Raji (cell line): ENCODE data around the gene ABCB11.

ENCODE experiments used
- POLR2A ChIP-seq: IDR thresholded peaks from 2 replicates; pipeline ENCODE4 v1.6.1; 2011; ENCODE audit warnings: low read depth, low read length, control low read depth; ENCODE audit not compliant: insufficient read depth

The ABCB11 gene

DNA sequence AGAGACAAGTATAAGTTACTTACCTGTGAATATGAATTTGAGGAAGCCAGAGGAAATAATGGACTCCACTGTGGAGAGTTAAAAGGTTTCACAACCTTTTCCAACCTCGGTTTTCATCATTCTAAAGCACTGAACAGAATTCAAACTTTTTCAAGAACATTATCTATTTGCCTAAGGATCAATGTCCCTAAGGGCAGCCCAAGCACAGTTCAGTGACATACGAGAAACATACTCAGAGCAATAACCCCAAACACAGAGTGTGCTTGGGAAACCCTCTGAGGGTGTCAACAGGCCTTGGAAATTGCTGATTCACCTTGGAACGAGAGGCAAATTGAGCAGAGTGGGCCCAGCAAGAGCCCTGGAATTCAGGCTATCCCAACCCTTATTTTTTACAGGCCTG is at the start of gene ABCB11:
Gene ABCB11 (minus strand): TSS at position 123 of the 400 bp plus-strand sequence. CDS start 13,199 bp downstream, outside the sequence.
- no peak for TF ChIP-seq POLR2A

DNA sequence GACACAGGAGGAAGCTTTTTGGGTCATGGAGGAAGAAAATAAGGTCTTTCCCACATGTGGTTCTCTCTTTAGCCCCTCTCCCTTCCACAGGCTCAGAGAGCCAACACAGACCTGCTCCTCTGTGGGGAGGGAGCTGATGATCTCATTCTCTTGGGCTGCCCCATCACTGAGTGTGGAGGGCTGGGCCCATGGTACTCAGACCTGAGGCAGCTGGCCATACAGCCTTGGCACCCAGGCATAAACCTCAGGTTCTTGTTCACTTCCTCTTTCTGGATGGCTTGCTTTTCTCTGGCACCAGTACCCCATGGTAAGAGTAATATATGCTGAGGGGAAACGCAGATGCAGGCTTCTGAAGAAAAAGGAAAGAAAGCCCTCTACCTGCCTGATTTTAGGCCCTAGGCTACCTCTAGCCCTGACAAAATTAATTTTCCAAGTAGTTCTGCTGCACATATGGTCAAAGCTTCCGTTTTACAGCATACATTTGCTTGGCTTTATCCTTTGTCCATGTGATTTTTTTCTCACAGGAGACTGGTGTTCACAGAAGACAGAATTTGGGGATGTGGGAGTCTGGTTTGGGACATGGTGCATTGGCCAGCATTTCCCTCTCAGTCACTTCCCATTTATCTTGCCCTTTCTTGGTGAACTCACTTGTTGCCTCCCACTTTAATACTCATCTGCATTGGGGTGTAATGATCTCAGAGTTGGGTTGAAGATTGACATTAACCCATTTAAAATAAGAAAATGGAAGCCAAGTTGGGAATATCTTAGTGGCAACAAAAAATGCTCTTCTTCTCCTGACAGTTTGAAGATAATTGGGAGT is 49.3 kb upstream of the ABCB11 start:
- no peak for TF ChIP-seq POLR2A

DNA sequence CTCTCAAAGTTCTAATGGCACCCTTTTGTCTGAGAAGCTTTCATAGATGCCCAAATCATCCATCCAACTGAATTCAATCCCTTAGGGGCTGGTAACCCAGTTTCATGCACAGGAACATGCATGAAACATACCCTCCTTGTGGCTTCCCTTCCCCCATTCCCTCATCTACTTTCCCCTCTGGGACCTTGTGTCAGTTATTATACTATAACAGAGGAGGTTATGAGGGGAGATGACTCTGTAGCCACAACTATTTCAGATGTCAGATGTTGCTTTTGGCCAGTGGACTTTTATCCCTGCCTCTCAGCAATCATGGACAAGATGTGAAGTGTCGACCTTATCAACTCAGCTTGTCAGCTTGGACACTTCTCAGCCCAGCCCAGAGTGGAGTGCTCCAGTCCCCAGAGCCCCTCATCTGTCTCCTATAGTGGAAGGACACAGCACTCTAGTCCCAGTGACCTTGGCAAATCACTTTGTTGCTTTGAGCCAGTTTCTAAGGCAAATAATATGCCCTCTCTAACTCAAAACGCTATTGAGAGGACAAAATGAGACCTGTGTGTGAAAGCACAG is 46.6 kb upstream of the ABCB11 start:
- TF ChIP-seq POLR2A: no peak

DNA sequence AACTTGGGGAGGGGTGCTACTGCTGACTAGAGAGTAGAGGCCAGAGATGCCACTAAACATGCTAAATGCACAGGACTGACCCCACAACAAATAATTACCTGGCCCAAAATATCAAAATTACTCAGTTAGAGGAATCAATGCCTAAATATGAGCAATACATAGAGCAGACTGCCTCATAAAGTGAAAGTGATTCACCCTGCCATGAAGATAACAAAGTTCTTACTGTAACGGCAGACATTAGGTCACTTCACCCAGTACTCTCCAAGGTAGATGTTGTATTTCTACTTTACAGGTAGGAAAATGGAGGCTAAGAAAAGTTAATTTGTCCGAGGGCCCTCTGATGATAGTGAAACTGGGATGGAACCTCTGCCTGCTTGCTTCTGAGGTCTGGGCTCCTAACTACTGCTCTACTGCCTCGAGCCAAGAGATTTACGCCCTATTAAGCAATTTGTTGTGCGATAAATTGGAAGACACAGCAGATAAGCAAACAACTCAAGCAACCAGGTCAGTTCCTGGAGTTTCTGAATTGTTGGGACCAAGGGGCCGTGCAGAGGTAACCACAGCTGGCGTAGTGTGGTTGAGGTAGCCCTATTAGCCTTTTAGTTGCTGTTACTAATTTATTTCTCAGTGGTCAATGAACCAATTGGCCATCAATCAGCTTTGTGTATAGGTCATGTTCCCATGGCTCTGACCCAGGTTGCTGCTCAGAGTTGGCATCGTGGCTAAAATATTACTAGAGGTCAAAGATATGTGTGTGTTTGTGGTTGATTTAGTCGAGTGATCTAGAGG is 43.0 kb upstream of the ABCB11 start:
- no peak for TF ChIP-seq POLR2A

DNA sequence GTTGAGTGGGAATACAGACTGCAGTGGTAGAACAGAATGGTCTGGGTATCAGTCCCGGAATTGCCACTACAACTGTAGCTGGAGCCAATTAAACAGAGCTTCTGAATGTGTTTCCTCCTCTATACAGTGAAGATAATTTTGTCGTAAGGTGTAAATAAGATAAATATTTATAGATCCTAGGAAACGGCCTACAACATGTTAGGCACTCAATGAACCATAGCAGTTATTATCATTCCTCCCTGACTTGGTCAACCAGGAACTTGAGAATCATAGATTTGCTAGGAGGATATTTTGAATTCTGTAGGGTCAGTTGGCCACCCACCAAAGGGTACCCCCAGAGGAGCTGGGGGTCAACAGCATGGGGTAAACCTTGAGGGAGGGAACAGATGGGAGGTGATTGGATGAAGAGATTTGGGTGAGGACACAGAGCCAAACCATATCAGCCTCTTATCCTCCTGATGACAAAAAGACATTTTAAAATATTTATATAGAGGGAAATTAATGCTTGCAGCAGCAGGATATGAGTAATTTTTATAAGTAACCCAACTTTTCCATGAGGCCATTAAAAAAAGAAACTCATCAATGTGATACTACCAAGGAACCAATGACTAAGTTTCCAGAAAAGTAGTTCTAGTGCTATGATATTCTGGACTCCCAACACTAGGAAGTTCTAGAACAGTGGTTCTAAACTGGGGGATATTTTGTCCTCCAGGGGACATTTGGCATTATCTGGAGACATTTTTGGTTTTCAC is 42.3 kb upstream of the ABCB11 start:
- TF ChIP-seq POLR2A: no peak

DNA sequence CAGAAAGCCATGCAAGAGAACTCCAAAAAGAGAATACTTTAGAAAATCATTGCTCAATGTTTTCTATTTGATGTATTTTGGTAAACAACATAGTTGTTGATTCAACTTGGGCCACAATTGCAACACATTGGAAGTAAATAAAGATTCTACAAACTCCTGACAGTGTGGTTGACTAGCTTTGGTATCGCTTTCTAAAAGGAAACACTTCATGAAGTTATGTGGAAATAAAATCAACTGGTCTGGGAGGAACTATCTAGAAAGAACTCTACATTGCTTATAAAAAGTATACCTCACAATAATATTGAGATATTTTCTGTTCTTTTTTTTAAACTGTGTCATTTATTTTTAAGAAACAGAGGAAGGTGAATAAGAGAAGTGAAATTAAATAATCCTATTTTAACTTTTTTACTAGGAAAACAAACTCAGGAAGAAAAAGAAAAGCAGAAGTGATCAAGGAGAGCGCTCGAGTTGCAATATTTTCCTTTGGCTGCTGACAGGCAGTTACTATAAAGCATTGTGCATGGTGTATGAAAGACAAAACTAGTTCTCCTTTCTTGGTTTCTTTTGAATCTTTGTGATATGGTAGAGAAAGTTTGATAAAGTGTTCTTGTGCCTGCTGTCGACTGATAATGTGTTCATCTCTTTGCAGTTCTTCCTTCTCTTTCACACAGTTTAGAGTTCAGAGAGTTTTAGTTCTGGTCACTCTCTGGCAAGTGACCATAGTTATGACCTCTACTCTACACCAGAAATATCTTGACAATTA is 41.2 kb upstream of the ABCB11 start:
- TF ChIP-seq POLR2A: no peak

DNA sequence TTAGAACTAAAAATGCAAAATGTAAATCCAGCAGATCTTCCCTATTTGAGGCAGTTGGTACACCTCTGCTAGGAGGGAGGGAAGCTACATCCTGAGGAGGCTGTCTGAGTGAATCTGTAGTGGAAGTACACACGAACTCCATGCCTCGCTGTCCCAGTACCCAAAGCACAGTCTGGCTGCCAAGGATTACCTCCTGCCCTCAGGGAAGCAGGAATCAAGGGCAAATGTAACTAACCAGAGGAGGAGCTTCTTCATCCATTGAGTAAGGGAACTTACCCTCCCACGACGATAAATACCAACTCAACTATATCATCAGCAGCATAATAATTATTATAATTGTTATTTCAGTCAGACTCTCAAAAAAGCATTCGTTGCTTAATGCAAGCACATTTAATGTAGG is 40.3 kb upstream of the ABCB11 start:
- no peak for TF ChIP-seq POLR2A

DNA sequence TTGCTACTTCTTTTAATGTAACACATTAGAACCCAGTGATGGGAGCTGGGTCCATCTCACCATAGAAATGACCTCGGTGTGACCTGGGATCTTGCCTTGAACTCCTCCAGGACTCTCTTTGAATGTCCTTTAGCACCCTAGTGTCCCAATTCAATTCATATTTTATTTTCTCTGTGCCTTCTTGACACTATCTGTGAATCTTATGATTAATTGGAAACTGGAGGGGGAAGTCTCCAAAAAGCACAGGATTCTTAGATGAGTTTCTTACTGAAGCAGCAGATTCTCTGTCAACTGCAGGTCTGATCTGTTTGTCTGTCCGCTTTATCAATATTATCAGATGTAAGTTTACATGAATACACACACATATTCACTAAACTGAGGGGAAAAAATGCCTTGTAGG is 38.7 kb upstream of the ABCB11 start:
- TF ChIP-seq POLR2A: no peak

DNA sequence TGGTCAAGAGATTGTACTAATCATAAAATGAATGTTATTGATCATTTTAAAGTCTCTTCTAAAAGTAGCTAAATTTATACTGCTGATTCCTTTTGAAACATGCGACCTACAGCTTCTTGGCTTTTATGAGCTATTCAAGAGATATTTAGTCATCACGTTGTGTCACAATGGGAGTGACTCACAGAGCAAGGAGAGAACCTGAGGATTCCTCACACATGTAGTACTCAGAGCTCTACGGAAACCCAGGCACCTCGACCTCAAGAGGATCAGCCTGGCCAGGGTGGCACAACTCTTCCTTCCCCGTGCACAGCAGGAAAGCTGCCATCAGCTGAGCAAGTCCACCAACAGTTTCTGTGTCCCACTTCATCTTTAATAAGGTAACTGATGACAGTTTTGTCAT is 38.2 kb upstream of the ABCB11 start, which contains the start of gene DHRS9:
Gene DHRS9 (plus strand): TSS at position 223 of the 400 bp plus-strand sequence. CDS start 12,019 bp downstream, outside the sequence.
- no peak for TF ChIP-seq POLR2A

DNA sequence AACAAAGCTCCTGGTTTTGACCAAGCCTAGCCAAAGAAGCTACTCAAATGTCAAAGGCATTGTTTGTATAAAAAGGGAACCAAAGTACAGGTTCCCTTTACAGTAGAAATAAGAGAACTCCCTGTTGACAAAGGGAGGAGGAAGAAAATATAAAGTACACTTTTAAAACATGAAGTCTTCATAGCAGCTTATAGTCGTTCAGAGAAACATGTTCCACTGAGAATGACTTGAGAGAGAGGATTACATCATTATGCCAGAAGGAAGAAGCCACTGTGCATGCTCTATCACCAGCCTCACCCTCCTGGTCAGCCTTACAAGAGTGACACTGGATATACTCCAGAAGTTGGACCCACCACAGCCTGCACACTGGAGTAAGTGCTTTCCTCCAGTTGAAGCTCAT is 35.8 kb upstream of the ABCB11 start:
- no peak for TF ChIP-seq POLR2A

DNA sequence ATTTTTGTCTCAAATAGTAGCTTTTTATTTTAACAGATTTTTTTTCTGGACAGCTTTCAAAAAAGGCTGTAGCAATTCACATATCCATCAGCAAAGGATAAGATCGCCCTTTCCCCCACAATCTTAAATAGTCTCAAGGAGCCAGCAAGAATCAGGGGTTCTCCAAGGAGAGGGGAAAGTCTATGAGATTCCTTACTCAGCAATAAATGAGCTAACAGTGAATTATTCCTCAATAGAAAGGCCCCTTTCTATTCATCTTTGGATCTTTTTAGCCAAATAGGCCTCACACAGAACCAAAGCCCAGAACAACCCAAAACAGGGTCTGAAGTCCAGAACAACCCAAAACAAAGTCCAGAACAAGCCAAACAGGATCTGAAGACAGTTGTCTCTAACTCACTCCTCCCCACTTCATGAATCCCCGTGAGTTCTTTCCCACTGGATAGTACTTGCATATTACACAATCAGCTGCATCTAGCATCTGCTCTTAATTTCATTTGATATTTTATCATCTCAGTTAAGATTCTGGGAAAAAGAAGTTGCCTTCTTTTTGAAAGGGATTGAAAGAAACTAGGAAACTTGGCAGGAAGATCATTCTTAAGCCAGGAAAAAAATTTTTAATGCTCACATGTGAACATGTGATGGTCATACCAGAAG is 34.9 kb upstream of the ABCB11 start:
- no peak for TF ChIP-seq POLR2A

DNA sequence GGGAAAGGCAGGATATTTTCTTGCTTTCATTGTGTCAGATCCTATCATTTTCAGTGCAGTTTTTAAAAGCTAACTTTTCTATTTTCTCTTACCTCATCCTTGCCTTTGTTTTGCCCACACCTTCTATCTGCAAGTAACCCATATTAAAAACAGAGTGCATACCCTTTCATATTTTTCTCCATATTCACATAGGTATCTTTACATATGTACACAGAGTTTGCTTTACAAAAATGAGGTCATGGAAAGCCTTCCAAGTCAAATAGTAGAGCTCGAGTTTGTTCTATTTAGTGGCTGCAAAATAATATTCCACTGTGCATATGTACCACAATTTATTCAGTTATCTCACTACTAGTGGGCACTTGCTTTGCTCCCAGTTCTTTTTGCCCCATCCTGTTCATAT is 34.3 kb upstream of the ABCB11 start:
- no peak for TF ChIP-seq POLR2A

DNA sequence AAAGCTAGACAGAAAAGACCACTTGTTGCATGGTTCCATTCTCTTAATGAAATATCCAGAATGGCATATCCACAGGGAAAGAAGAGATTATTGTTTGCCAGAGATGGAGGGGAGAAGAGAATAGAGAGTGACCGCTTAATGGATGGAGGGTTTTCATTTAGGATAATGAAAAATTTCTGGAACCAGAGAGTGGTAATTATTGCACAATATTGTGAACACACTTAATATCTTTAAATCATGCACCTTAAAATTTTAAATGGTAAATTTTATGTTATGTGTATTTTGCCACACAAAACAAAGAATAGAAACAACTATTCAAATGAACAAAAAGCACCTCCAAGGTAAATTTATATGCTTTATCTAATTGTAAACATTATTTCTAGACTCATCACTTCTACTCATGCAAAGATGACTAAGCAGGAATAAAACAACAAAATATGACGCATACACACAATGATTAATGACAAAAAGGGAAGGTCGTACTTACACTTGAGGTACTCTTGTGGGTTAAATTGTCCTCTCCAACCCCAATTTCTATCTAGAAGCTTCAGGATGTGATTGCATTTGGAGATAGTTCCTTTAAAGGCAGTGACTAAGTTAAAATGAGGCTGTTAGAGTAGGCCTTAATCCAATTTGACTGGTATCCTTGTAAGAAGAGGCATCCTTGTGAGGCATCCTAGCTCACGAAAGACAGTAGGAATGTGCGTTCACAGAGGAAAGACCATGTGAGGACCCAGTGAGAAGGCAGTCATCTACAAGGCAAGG is 19.5 kb upstream of the ABCB11 start:
- no peak for TF ChIP-seq POLR2A
